ENCODE results near the gene SPATA46. TPM values are rescaled to one million over a fixed set of nuclear protein-coding genes. Genes with fewer than 3 reads are reported as not detected.

SPATA46 gene
- total and polyA plus RNA-seq, 9 of the 15 experiments (the other 6 are each of a cell fraction or from before 2014, with no cell fraction given), result 0.04 to 0.11 TPM; not detected in 7

DNA sequence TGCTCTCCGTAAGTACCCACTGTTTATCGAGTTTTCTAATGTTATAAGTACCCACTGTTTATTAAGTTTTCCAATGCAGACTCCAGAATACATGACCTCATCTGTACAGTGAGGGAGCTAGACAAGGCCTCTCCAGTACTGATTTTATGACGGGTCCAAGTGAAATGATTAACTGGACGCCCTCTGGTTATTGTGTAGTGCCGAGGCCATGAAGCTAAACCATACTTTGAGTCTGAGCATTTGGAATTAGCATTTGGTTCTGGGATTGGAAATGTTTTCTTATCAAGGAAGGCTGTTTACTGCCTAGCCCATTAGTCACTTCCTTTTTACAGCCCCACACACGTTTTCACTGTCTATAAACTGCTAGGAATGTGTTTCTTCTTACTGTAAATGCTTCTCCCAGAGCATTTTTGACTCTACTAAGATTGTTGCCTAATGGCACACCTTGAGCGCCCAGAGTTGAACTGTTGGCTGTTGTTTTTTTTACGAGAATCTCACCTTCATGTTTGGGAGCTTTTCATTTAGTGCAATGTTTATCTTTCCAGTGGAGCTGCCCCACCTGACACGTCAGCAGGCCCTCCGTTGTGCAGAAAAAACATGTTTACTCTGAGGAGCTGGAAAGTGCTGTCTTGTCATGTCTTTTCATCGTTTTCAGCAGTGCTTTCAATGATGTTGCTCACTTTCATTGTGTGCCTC is 26.9 kb downstream of the SPATA46 start (continued):
- TF ChIP-seq, protein P1, sequence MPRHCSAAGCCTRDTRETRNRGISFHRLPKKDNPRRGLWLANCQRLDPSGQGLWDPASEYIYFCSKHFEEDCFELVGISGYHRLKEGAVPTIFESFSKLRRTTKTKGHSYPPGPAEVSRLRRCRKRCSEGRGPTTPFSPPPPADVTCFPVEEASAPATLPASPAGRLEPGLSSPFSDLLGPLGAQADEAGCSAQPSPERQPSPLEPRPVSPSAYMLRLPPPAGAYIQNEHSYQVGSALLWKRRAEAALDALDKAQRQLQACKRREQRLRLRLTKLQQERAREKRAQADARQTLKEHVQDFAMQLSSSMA (CRISPR knock-in tag; IDR thresholded peaks at IDR 0.05), result no peak
- TF ChIP-seq NCOA6 (IDR thresholded peaks at IDR 0.05) (no peak), ETV5 (CRISPR knock-in tag; IDR thresholded peaks at IDR 0.05; ENCODE audit: low read depth) (peak; percentile 81), FOXK2 (conservative IDR thresholded peaks at IDR 0.05 in 1 of 2, IDR thresholded peaks at IDR 0.05 in 1 of 2; ENCODE audit: low read depth in 2 of 2) (peak; percentile 46 to 59; a peak in 2 of 4 replicates), FOSL1 (tag; conservative IDR thresholded peaks at IDR 0.05) (peak; percentile 92), DPF2 (IDR thresholded peaks at IDR 0.05) (peak; percentile 63), HDGF (IDR thresholded peaks at IDR 0.05) (no peak), CC2D1A (IDR thresholded peaks at IDR 0.05) (no peak), ZNF23 (CRISPR knock-in tag; IDR thresholded peaks at IDR 0.05) (no peak), CBFA2T3 (IDR thresholded peaks at IDR 0.05) (peak; percentile 8; the same call in 1 of the 2 replicates), RBBP5 (IDR thresholded peaks at IDR 0.05; ENCODE audit: borderline replicate concordance, insufficient read depth, low read length, poor library complexity, severe bottlenecking) (no peak), JUND (IDR thresholded peaks at IDR 0.05; ENCODE audit: borderline replicate concordance, low read depth, low read length) (peak; percentile 70; the same call in 1 of the 2 replicates), JUND (tag; IDR thresholded peaks at IDR 0.05; ENCODE audit: borderline replicate concordance, low read depth, low read length) (peak; percentile 60; the same call in 1 of the 3 replicates), LEF1 (IDR thresholded peaks at IDR 0.05) (0 out of 2 replicates have a peak, but pooled peaks have one; percentile 49), ZNF507 (tag; conservative IDR thresholded peaks at IDR 0.05) (no peak), ZNF232 (CRISPR knock-in tag; IDR thresholded peaks at IDR 0.05) (no peak), ETV1 (tag; conservative IDR thresholded peaks at IDR 0.05; ENCODE audit: low read depth) (0 out of 2 replicates have a peak, but pooled peaks have one; percentile 13), ATF7 (IDR thresholded peaks at IDR 0.05) (peak; percentile 26; the same call in 1 of the 2 replicates), FOXJ3 (CRISPR knock-in tag; IDR thresholded peaks at IDR 0.05) (no peak), TBL1XR1 (IDR thresholded peaks at IDR 0.05; ENCODE audit: low read length in 2 of 2) (no peak), CXXC5 (CRISPR knock-in tag; IDR thresholded peaks at IDR 0.05) (no peak), TAF1 (IDR thresholded peaks at IDR 0.05; ENCODE audit: control insufficient read depth, extremely low read depth, insufficient read depth, low read length, severe bottlenecking) (no peak), SREBF1 (IDR thresholded peaks at IDR 0.05; ENCODE audit: borderline replicate concordance, low read depth, low read length) (no peak)
- TF ChIP-seq, protein P2, sequence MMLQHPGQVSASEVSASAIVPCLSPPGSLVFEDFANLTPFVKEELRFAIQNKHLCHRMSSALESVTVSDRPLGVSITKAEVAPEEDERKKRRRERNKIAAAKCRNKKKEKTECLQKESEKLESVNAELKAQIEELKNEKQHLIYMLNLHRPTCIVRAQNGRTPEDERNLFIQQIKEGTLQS (IDR thresholded peaks at IDR 0.05), result peak; percentile 49
- TF ChIP-seq, protein P2 (CRISPR knock-in tag; conservative IDR thresholded peaks at IDR 0.05), result no peak
- TF ChIP-seq, protein P3, sequence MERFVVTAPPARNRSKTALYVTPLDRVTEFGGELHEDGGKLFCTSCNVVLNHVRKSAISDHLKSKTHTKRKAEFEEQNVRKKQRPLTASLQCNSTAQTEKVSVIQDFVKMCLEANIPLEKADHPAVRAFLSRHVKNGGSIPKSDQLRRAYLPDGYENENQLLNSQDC (CRISPR knock-in tag; IDR thresholded peaks at IDR 0.05), result no peak
- TF ChIP-seq, protein P4, sequence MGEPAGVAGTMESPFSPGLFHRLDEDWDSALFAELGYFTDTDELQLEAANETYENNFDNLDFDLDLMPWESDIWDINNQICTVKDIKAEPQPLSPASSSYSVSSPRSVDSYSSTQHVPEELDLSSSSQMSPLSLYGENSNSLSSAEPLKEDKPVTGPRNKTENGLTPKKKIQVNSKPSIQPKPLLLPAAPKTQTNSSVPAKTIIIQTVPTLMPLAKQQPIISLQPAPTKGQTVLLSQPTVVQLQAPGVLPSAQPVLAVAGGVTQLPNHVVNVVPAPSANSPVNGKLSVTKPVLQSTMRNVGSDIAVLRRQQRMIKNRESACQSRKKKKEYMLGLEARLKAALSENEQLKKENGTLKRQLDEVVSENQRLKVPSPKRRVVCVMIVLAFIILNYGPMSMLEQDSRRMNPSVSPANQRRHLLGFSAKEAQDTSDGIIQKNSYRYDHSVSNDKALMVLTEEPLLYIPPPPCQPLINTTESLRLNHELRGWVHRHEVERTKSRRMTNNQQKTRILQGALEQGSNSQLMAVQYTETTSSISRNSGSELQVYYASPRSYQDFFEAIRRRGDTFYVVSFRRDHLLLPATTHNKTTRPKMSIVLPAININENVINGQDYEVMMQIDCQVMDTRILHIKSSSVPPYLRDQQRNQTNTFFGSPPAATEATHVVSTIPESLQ (CRISPR knock-in tag; IDR thresholded peaks at IDR 0.05), result 0 out of 2 replicates have a peak, but pooled peaks have one; percentile 38
